HG02678 (cell line): ENCODE results near the gene CTNNA2.
A peak's percentile ranks its signal among the peaks of the same experiment; 100 is the strongest.

Experiments used
- ATAC-seq: cut with Tn5 transposase; IDR thresholded peaks from one replicate; pipeline ENCODE4 v1.9.1; 2021; ENCODE audit warnings: mild to moderate bottlenecking, moderate library complexity; ENCODE audit not compliant: unreplicated experiment

CTNNA2 gene

DNA sequence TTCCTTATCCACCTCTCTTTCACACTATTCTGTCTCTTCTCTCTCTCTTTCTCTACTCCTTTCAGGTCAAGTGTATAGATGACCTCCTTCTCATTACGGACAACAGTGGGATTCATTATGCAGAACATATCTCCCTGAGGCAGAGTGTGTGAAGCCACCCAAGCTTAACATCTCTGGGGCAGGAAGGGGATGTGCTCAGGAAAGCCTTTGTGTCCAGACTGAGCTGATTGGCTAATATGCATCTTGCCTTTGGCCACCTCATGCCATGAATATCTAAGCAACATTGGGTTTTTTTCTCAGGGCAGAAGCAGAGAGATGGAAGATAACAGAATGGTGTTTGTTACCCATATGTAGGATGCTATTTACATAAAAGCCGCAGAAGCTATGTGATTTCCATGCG is 1003.1 kb downstream of the CTNNA2 start:
- no peak for ATAC-seq

DNA sequence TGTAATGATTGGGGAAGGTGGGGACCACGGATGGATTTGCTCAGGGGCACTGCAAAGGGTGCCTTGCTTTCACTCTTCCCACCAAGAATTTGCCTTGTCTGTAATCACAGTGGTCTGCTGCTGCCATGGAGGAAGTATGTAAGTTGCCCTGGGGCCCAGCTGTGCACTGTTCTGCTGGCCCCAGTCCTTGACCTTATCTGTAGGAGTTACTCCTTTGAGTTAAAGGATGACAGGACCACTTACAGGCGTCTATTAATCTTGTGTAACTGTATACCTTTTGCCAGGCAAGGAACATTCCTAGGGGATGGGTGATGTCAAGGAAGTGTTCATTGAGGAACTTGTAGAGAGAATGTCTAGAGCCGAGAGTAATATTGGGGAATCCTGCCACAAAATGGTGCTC is 1004.5 kb downstream of the CTNNA2 start:
- no peak for ATAC-seq

DNA sequence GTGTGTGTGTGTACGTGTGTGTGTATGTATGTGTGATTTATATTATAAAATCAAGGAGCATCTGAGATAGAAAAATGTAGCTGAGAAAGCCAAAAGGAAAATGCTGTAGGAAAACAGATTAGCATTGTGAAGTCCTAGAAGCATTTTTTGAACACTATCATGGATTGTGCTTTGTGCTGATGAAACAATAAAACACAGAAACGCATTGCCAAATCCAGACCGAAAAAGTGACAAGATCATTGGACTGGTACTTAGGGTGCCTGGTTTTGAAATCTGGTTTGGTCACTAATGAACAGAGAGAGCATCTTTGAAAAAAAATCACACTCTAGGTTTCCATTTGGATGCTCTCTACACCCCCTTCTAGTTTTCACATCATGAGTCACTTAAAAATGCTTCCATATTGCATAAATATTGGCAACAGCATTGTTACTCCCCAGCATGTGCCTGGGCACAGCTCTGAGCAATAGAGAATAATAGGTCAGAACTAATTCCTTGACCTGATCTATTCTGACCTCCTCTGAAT is 1006.3 kb downstream of the CTNNA2 start:
- ATAC-seq, result no peak

DNA sequence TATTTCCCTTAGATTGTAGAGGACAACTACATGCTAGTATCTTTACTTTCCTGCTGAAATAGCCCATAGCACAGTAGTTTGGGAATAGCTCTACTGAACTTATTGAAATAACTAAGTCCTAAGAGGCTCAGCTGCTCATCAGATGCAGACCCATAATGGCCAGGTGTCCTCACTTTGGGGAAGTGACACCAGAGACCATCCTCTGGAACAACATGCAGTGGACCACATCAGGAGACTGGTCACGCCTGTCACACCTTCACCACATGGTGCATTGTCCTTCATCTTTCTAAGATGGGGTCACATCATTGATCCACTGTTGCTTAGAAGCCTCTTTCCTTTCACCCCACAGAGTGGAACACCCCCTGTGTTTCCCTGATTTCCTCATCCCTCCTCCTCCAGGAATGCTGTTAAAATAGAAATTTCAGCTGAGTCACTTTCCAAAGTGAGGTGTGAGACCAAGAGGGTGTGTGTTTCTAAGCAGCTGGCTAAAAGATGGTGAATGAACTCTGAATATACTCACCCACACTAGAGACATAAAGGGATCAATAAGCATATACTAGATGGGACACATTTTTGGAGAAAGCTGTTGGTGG is 1006.9 kb downstream of the CTNNA2 start:
- no peak for ATAC-seq

DNA sequence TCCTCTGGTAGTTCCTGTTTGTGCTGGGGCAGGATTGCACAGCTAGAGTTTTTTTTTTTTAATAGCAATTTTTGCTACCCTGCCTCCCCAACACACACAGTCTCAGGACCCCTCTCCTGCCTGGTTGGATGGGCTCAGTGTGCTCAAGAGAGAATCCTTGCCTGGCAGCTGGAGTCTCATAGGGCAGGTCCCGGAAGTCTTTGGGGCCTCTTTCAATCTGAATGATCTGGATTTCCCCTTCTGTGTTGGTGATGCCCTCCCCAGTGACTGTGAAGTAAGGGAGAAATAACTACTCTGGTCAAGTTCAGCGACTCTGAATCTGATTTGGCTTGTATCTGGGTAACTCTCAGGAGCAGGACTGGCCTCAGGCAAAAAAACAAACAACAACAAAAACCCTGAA is 1012.3 kb downstream of the CTNNA2 start:
- ATAC-seq, result peak; percentile 79

DNA sequence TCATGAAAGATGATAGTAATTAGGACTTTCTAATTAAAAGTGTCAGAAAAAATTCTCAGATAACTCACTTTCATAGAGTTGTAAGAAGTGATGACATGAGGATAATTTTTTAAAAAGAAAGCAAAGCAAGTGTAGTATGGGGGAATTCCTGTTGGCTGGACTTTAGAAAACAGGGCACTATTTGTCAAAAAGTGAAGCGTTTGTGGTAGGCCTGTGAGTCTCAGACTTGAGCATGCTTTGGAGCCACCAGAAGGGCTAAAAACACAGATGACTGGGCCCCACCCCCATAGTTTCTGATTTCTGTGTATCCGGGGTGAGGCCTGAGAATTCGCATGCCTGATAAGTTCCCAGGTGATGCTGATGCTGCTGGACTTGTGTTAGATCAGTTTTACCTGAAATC is 1014.3 kb downstream of the CTNNA2 start:
- ATAC-seq, result no peak

DNA sequence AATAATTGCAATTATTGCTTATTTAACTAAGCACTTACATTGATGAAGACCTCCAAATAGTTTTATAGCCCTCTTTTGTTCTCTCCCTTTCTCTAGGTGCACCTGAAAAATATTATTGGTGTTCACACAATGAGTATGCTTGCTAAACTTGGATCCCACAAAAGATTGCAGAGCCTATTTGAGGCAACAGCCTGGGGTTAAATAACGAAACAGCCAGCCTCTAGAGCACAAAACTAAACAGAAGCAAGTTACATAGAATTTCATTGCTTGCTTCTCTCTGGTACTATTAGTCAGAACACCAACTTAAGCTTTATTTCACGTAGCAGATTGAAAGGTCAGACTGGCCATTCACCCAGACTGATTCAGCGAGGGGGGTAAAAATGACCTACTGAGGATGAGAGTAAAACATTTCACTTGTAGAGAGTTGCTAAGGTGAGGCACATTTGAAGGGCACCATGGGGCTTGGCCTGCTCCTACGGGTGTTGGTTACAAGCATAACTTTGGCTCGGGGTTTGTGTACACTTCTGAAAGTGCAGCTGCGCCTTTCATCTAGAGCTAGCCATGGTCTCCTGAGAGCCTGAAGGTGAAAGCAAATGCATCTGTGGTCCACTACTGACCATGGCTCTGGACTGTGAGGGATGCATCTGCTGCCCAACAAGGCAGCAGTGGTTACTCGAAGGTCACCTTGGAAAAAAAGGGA is 1016.8 kb downstream of the CTNNA2 start:
- no peak for ATAC-seq

DNA sequence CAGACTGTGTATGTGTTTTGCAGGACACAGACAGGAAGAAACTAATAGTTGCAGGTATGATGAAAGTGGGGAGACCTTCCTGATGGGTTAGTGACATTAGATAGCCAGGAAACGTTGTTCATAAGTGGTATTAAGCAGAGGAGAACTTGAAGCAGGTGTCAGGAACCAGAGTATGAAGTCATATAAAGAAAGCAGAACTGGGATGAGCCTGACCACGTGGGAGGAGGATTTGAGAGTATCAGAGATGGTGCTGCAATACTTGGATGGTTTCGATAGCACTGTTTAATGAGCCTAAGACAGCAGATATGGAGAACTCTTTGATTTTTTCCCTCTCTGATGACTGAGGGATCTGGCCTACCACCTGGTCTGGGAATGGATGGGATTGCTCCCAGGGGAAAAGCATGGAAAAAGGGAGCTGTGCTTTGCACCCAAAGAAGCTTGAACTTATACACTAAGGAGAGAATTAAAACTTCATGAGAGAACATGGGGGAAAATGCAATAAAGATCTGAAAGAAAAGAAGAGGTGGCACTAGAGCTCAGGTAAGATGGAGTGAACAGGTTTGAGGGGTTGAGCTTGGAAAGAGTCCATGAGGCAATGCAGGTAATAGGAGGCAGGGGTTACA is 1017.7 kb downstream of the CTNNA2 start:
- ATAC-seq, result no peak

DNA sequence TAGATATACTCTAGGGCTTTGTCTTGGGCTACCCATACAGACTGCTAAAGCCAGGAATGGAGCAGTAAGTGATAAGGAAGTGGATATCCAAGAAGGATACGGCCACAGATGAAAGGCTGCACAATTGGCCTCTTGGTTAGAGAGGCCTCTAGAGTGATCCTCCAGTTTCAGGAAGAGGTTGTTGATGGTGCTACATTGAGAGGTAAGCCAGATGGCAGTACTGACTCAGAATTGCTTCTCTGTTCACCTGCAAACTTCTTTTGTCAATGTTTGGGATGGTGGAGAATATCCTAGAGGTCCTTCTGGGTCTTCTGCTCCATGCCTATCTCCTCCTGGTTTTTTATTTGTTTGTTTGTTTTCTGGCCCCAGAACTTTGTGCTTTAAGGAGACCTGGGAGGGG is 1018.5 kb downstream of the CTNNA2 start:
- no peak for ATAC-seq

DNA sequence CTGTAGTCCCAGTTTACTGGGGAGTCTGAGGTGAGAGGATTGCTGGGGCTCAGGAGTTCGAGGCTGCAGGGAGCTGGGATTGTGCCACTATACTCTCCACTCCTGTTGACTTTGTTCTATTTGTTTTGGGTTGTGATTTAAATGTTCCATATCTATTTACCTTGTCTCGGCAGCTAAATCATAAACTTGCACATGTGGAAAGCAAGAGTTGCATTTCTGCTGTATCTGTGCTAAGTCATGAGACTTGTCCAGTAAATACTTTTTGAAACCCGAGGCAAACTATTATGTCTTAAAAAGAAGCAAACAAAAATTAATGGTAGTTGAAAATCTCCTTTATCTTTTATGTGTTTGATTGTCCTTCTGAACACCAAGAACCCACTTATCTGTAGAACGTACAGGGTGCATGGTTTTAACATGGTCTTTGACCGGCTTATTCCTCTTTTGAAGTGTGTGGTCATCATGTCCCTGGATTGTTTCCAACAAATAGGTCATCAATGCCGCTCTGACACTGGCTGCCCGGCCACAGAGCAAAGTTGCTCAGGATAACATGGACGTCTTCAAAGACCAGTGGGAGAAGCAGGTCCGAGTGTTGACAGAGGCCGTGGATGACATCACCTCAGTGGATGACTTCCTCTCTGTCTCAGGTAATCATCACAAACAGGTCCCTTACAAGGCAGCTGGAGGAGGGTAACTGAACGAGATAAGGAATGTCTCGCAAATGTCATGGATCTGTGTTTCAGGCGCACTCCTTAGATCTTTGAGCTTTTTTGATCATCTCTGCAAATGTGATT is 1032.8 kb downstream of the CTNNA2 start:
- ATAC-seq, result no peak

DNA sequence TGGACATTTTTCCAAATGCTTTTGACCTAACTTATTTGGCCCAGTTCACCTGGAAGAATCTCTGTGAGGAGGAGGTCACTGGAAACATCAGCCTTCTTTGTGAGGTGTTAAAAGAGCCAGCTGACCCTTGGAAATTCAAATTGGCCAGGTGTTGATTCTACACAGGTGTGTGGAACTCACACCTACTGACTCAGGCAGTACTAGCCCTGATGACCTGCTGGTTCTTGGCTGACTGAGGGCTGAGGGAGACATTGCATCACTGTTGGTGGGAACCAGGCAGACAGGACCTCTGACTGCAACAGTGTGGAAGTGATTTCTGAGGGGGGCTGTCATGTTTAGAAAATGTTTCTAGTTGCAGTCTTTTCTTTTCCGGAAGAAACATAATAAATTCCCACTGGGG is 1033.9 kb downstream of the CTNNA2 start:
- no peak for ATAC-seq

DNA sequence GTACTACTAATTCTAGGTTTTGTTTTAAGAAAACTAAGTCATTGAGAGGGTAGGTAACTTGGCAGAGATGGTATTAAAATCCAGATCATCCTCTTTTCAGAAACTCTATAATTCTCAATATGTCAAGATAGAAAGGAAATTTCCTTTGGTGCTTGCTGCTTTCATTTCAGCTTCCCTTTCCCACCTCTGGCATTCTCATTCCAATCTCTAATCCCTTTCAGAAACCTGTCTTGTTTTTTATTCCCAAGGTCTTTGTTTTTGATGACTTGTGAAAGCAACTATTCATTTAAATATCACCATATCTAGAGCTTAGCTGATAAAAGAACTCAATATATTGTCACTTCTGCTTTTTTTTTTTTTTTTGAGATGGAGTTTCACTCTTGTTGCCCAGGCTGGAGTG is 1034.5 kb downstream of the CTNNA2 start:
- ATAC-seq, result no peak

DNA sequence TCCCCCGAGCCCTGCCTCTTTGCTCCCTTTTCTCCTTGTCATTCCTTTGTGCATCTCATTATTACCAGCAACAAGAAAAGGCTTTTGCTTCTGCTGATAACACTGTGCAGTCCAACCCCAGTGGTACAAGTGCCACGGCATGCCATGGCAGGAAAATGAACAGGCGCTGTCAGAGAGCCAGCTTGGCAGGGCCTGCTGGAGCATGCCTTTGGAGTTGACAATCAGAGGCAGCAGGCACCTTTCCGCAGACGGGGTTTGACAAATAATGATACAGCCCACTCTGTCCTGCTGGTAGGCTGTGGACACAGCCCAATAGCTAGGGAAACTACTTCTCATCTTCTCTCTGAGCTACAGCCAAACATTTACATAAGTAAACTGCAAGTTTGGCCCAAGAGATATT is 1035.6 kb downstream of the CTNNA2 start:
- no peak for ATAC-seq

DNA sequence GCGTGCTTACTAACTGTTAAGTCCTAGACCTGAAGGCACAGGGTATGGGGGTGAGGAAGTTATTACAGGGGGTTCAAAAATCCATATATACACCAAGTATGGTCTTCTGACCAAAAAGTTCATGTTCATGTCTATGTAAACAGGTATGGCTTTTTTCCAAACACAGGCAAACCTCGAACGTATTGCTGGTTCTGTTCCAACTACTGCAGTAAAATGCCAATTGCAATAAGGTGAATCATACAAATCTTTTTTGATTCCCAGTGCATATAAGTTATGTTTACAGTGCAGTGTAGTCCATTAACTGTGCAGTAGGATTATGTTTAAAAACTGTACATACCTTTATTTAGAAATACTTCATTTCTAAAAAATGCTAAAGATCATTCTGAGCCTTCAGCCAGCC is 1037.0 kb downstream of the CTNNA2 start:
- ATAC-seq, result no peak

DNA sequence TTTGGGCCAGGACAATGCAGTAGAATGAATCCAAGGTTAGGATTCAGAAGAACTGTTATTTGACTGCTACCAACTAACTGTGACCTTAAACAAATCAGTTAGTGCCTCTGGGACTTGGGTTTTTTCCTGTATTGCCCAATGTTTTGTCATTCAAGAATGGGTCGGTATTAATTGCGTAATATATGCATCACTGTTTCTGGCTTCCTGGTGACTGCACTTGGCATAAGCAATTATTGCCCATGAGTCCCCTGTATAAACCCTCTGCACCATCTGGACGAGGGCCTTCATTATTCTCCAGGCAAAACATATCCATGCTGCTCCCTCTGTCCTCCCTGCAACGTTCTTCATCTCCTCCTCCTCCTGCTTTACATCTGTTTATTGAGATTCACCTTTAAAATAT is 1047.5 kb downstream of the CTNNA2 start:
- no peak for ATAC-seq

DNA sequence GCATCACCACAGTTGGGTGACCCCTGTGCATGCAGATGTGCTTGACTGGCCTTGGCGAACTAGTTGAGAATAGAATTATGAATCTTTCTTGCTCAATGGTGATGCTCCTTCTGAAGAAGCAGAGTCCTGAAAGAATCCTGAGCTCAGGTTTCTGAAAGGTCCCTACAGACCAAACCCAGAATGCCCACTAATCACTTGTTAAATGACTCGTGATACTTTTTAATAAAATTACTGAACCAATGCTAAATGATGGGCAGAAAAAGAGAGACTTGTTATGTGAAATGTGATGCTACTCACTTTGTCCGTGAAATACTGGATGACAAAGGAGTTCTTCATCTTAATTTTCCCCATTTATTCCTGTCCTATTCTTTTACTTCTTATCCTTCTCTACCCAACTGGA is 1055.2 kb downstream of the CTNNA2 start:
- ATAC-seq, result no peak

DNA sequence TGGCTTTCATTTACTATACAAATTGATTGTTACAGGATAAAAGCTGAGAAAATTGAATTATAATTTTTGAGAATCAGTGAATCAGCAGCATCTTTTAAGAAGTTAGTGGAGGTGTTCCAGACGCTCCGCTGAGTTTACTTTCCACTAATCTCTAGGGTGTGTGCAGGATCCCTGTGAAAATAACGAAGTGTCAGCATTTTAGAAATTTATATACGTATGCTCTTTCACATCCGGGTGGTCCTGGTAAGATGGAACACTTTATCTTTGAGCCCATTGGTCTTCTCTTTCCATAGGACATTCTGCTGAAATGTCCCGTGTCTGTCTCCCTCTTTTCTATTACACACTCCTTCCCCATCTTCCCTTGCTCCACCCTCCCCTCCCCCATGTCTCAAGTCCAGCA is 1060.3 kb downstream of the CTNNA2 start:
- ATAC-seq, result no peak

DNA sequence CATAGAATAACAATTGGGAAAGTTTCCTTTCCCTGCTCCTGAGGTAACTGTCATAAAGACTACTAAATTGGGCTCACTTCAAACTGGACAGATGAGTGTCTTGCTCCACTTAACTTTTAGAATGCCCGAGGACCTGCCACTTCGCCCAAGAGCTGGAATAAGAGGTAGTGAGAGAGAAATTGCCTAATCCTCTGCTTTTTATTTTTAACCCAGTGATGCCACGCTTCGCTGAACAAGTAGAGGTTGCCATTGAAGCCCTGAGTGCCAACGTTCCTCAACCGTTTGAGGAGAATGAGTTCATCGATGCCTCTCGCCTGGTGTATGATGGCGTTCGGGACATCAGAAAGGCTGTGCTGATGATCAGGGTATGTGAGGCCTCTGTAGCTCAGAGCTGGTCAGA is 1061.1 kb downstream of the CTNNA2 start:
- ATAC-seq, result no peak

DNA sequence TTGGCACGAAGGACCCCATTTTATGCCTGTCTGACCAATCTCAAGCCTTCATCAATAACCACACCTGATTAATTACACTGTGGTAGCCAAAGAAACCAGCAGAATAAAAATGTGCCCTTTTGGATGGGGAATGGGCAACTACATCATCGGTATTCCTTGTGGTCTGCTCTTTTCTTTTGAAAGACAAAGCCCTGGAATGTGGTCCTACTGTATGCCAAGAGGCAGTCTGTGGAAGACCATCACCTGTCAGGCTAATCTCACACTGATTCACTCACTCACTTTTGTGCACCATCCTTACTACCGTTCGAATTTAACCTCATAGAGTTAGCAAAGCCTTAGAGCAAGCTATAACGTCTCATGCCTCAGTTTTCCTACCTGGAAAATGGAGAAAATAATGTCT is 1066.9 kb downstream of the CTNNA2 start:
- no peak for ATAC-seq

DNA sequence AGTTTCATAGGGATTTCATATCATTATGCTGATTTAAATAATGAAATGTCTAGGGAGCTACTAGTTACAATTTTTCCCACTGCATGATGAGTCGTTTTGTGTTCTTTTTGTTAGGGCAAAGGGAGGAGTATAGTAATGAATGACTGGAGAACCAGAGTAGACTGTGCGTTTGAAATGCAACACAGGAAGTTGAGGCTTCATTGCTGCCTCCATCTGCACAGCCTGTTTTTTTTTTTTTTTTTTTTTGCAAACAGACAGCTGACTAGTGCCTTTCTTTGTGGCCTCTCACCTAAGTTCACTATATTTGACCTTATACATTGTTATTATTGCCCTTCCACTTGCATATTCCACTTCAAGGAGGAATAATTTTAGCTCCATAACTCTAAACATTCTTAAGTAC is 1078.4 kb downstream of the CTNNA2 start:
- ATAC-seq, result no peak

DNA sequence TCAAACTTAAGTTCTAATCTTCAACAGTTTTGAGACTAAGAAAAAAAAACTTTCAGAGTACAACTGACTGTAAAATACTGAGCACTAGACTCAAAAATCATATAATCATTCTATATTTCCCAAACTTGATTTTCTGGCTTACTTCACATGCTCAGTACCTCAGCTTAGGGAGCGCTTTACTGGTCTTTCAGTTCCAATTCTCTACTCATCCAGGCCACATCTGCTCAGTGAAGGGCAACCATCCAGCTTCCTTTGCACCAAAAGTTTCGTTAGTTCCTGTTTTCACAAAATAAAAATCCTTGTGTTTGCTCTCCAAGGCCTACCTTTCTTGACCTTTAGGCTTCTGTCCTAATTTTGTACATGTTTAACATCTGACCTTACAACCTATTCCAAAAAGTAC is 1079.3 kb downstream of the CTNNA2 start:
- ATAC-seq, result no peak

DNA sequence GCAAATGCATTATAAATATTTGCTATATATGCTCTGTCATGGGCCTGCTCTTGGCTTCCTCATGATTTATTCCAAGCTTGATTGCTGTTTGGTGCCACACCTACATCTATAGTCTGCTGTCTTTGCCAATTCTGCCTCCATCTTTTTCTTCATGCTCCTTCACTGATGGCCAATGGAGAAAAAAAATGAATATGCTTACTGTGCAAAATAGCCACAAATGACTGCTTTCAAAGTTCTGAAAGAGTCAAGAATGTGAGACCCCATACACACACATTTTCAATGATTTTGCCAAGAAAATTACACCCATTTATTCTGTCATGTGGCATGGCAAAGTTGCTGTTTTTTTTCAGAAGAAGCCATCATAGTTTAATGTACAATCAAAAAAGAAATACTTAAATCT is 1097.3 kb downstream of the CTNNA2 start:
- ATAC-seq, result no peak
